Fibroblast of skin of left quadriceps (primary cell): Measurements from ENCODE around the gene C2orf92.
"Not testable (repeated sequence)": the region's sequence is repeated elsewhere in the genome, so short reads cannot be mapped to it uniquely, and the experiment has no call there.

ENCODE experiments used
- DNase-seq, 2 experiments: peaks; one replicate each; pipeline ENCODE4 v3.0.0-alpha.2; 2013; ENCODE audit warnings: low read depth in 2 of 2

The C2orf92 gene

DNA sequence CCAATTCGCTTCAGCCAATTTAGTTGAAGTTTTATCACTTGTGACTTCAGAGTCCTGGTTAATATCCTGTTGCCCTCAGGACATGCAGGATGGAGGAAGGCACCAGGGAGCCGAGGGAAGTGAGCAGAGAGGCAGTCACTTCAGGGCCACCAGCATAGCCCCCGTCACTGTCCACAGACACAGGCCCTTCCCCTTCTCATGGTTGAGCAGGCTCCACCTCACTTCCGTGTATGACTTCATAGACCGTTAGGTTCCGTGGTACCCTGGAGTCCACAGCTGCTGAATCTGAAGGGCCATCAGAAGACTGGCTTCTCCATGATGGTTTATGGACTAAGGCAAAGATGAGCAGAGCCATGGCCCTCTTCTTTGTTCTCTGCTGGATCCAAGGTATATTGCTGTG, at the start of gene C2orf92:
TSS of gene C2orf92 (plus strand) at position 266 of the 400 bp plus-strand sequence. CDS start at position 342, 76 bp downstream.
- DNase-seq = no peak

DNA sequence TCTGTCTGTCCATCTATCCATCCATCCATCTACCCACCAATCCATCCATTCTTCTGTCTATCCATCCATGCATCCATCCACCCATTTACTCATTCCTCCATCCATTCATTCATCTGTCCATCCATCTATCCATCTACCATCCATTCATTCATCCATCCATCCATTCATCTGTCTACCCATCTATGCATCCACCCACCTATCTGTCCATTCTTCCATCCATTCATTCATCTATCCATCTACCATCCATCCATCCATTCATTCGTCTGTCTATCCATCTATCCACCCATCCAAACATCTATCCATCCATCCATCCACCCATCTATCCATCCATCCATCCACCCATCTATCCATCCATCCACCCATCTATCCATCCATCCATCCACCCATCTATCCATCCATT, 49.0 kb upstream of the C2orf92 start:
- DNase-seq = not testable (repeated sequence)

DNA sequence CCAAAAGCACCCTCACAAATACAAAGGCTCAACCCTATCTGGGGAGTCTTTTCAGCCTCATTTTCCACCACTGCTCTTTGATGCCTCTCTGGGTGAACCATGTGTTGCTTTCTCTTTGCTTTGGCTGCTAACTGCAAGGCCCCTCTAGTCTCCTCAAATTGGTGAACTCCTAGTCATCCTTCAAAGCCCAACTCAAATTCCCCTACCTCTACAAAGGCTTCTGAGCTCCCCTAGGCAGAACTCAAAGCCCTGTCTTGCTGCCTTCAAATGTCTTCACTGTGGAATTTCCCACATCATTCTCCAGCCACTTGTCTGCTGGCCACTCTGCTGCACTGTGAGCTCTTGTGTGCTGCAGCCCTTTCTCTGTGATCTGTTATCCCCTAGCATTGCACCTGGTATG, 46.5 kb upstream of the C2orf92 start:
- DNase-seq = not testable (repeated sequence)

DNA sequence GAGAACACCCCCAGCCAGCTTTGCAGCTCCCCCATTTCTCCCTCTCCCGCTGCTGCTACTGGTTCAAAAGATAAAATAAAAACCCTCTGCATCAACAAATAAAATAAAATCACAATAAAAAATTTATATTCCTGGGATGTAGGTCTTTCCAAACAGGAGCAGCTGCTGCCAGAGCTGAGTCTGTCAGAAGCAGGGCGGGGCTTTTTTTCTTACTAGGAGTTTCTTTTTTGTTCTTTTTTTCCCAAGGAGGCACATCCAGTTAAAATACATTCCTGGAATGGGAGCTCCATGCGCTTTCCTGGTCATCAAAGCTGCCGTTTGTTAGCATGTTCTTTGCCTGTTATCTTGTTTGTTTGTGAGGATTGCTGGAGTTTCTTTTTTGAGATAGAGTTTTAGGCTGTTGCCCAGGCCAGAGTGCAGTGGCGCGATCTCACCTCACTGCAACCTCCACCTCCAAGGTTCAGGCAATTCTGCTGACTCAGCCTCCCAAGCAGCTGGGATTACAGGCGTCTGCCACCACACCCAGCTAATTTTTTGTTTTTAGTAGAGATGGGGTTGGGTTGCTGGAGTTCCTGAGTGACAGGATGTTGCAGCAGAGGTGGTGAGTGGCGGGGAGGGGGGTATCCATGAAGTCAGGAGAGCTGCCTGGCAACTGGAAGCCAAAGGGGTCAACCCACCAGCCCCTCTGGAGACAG, 44.0 kb upstream of the C2orf92 start:
- not testable (repeated sequence) for DNase-seq

DNA sequence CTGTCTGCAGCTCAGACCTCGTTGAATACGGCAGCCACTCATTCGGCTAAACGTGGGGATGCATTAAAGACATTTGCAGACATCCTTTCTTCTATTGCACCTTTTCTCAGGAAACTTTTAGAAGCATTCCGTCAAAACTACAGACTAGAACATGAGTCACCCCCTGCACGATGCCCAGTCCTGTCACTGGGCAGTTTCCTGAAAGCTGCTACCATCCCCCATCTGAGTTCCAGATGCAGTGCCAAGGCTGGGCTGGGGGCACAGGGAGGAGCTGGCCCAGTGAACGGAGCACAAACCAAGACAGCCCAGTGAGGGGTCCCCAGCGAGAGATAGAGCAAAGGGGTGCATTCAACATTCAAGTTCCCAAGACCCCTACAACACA, 43.5 kb upstream of the C2orf92 start:
- not testable (repeated sequence) for DNase-seq

DNA sequence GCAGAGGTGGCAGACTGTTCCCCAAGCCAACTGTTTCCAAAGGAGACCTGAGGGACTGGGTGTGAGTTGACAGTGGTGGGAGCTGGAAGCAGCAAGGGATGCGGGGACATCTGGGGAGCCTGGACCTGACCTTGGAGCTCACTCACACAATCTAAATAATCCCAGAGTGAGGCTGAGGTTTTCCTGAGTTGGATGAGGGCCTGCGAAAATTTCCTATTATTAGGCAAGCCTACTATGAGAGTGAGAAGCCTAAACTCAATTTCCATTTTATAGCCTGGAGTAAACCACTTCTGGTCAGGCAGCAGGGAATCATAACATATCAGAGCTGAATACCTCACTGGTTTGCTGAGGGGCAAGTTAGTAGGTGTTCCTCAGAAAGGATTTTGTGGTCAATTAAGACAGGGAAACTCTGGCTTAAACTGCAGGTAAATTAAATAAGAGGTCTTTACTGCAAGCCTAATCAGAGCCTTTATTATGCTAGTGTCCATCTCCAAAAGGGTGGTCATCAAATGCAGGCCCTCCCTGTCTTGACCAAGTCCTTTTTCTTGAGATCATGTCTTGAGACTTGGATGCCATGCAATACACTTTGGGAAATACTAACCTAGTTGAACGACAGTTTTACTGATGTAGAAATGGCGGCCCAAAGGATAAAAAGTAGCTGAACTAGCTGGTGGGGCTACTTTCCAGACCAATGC, 25.3 kb upstream of the C2orf92 start:
- DNase-seq = no peak

DNA sequence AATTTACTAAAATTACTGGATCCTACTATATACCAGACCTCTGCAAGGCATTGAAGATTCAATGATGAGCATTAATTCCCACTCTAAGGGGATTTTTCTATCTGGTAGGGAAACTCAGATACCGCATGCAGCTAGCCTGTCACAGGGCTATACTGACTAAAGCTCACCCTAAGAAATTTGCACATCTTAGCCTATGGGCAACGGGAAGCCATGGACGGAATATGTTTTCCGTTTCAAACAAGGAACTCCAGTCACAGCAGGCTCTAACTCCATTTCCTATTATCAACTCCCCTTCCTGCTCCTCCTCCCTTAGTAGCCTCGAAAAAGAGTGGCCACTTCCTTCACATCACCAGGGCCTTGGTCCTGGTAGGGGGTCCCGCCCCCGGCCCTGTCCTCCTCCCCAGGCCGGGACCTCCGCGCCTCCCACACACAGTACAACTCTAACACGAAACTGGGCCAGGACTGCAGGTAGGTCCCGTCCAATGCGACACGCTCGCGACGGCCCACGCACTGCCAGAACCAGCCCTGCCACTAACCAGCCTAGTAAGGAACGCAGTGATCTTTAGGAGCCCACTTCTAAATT, 24.3 kb upstream of the C2orf92 start:
- no peak for DNase-seq

DNA sequence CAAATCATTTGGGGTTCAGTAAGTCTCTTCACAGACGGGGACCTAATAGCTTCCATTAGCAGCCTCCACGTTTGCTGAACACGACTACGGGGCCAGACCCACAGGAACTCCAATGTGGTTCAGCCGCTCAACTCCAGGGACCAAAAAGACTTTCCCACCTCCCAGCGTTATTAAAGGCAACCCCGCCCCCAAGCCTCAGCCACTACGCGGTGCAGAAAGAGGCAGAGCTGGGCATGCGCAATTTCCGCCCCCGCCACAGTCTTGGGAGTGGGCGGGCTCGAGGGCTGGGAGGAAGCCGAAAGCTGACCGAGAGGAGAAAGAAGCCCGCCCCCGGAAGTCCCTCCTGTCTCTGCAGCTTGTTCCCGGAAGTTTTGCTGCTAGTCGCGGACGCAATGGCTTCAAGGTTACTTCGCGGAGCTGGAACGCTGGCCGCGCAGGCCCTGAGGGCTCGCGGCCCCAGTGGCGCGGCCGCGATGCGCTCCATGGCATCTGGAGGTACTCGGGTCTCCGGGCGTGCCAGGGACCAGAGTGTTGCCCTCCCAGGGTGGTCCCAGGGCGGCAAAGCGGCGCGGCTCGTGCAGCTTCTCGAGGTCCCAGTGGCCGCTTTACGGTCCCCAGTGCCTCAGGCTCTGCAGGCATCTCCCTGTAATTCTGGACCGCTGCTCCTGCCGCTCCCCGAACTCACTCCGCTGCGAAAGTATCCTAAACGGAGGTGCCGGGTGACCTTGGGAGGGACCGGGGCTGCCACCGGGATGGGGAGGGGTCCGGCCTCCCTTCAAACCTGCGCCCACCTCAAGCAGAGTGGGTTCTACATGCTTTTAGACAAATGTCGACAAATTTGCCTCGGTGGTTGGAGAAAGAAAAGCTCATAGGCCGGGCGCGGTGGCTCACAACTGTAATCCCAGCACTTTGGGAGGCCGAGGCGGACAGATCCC, 23.6 kb upstream of the C2orf92 start, which contains the start of gene COX5B:
TSS of gene COX5B (plus strand) at position 368 of the 935 bp plus-strand sequence. CDS start at position 393, 25 bp downstream.
- peak; percentile 93 for DNase-seq

DNA sequence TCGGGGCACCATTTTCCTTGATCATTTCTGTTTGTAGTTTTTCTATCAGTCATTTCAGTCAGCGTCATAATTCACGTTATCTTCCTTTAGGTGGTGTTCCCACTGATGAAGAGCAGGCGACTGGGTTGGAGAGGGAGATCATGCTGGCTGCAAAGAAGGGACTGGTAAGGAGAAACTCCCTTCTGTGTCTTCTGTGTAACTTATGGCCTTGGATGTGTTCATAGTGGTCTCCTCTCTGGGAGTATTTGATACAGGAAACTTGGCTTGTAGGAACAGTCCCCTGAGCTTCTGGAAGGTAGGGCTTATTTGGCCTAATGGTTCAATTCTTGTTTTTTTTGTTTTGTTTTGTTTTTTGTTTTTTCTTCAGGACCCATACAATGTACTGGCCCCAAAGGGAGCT, 22.5 kb upstream of the C2orf92 start:
- DNase-seq = no peak

DNA sequence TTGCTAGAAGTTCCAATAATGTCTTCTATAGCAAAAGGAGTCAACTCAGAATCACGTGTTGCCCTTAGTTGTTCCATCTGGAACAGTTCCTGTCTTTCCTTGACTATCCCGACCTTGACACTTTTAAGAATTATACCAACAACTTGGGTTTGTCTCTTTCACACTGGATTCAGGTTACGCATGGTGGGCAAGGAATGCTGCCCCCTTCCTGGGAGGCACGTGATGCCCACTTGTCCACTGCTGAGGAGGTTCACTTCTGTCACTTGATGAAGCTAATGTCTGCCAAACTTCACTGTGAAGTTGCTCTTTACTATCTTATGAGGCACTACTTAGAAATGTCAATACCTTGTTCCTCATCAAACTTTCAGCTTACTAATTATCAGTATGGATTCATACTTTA, 18.4 kb upstream of the C2orf92 start:
- DNase-seq = no peak

DNA sequence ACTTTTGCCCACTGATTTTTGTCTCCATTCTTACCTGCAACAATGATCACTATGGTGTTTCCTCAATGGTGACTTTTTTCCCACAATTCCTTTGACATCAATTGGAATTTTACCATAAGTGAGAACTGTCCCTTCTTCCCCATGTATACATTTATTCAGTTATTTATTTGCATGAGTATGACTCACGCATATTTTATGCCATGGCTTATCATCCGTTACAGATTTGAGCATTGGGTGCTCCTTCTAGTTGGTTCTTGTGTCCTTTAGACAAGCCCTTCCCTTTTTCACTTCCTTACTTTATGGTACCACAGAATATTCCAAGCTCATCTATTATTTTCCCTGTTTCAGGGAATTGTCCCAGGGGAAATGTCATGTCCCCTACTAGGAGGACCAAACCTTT, 16.0 kb upstream of the C2orf92 start:
- DNase-seq = no peak

DNA sequence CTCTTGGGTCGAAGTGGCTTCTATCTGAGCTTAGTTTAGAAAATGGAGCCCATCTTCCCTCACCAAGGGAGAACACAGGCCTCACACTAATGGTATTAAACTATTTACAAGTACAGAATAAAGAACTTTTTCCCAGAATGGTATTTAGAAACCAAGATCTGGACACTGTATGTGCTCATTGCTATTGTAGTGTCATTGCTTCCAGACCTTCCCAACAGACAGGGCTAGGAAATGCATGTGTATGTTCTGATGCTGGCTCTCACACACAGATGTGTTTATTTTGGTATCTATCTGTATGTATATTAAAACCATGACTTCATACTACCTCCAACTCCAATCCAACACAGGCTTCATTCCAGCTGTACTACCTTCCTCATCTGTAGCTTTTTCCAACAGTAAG, 15.6 kb upstream of the C2orf92 start:
- DNase-seq = no peak

DNA sequence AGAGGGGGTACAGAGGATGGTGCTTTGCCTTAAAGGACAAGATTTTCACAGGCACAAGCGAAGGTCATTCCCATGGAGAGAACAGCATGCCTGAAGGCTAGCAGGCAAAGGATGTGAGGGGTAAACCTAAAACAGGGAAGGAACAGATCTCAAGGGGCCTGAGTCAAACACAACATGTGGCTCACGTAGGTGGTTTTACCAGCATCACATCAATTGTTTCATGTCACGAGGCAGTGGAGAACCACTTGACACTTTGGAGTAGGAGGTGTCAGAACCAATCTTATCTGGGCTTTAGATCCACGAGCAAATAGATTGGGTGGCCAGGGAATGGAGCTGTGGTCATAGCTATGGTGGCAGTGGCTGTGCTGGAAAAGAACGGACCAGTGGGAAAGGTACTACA, 15.2 kb upstream of the C2orf92 start:
- DNase-seq = no peak

DNA sequence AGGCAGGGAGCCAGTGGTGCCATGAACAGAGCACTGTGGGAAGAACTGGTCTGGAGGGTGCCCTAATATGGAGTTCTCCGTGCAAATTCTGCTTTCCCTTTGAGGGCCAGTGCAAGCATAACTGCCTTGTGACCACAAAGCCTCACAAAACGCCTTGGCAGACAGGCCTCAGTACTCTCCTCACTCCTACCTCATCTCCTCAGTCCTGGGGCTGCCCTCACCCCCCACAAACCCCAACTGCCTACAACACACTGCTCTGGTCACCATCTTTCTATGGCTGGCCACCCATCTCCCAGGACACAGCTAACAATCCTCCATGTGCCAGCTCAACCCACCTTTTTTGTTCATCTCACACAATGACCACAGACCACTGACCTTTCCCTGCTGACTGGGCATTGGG, 14.7 kb upstream of the C2orf92 start:
- DNase-seq = no peak

DNA sequence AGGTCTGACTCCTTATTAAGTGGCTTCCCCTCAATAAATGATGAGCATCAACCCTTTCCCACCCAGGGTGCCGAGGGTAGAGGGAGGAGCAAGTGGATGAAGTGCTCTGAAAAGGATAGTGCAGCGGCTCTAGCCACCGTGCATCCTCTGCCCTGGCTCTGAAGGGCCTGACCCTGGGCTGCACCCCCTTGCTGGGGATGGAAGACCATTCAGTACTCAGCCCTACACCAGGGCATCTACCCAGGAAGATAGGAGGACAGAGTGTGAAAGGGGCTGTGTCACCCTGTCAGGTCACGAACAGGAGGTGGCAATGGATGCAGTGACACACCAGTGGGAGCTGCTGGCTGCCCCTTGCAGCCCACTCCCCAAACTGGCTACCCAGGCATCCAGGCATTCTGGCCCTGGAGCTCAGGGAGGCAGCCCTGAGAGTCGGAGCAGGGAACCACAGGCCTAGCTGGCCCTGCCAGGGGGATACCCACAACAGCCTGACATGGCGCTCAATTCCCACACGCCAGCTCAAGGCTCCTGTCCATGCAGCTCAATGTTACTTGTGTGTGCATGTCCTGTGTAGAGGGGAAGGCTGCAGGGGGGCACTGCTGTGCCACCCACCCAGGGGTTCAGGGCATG, 13.3 kb upstream of the C2orf92 start:
- DNase-seq = no peak

DNA sequence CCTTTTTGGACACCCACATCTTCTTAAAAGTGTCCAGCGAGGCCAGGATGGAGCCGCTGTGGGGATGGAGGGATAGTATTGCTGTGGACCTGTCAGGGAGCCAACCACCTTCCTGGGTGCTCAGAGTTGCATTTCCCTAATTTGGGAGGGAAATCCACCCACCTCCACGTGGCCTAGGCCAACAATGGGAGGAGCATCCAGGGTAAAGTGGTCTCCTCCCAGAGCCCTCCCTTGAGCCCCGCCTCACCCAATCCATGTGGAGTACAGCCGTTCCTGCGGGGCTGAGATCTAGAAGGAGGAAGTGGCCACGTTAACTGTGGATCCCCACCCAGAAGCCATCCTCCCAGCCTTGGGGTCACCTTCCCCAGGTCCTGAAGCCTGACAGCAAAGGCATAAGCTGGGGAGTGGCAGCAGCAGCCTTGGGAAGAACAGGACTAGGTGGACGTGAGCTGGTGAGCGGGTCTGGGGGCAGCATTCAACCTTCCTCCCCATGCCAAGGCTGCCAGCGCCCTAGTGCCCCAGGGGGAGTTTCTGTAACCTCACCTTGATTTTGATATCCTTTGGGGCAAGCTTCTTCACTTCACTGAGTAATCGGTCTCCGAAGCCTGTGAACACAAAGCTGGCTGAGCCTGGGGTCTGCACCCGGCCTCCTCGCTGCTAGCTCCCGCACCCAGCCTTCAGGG, 12.5 kb upstream of the C2orf92 start:
- DNase-seq = no peak

DNA sequence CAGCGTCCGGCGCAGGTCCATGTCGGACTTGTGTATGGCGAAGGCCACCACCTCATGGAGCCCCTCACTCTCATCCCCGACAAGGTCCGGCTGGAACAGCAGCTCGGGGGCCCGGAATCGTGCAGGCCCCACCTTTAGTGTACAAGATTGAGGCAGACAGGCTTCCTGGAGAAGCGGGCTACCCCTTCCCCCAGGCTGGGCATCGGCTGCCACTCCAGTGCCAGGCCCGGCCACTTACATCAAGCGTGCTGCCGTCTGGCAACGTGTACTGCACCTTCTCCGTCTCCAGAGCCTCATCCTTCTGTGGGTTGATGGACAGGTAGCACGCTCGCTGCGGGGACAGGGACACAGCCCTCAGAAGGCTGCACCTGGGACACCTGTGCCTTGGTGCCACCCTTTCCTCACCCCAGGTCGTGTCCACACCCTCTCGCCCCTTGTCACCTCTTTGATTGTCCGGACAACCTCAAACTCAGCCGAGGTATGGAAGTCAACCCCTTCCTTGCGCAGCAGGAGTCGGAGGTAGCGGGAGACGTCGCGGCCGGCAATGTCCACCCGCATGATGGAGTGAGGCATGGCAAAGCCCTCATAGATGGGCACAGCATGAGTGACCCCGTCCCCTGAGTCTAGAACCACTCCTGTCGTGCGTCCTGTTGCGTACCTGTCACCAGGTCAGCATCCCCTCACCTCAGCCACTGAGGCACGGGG, 11.4 kb upstream of the C2orf92 start:
- no peak for DNase-seq

DNA sequence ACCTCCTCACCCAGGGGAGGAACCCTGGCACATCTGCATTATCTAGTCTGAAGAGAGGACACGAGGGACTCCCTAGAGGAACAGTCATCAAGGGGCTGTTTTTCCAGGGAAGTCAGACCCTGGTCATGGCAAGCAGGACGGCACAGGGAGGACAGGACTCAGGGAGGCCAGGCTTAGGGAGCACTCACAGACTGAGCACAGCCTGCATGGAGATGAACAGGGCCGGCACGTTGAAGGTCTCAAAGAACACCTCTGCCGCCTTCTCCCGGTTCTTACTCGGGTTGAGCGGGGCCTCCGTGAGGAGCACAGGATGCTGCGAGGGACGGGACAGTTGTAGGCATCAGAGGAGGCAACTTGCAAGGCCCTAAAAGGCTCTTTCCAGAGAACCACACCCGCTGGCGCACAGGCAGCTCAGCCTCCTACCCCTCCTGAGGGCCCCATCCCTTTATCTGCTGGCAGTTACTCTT, 10.8 kb upstream of the C2orf92 start:
- DNase-seq = no peak

DNA sequence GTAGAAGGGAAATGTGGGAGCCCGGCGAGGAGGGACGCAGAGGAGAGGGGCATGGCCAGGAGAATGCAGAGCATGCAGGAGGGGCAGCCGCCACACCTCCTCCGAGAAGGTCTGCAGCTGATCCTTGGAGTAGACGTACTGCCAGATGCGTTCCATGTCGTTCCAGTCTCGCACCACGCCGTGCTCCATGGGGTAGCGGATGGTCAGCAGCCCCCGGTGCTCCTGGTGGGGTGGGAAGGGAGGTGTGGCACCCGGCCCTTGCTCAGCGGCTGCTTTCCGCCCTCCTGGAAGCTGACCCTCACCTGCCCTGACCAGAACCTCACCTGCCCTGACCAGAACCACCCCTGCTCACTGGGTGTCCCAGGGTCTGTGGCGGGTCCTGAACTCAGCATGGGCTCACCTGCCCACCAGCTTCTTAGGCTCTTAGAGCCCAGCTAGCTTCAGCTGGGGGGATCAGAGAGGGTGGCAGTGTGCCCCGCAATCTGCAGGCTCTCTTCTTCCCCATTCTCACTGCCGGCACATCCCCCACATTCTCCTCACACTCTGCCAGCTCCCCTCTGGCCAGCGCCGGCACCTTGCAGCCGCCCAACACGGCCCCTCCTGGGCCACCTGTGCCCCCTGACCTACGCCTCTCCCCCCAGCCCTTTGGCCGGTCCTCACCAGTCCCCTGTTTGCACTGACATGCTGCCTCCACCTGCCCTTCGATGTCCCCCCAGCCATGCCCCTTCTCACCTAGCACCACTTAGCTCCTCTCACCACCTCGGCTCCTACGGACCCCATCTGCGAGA, 10.1 kb upstream of the C2orf92 start:
- no peak for DNase-seq
